Measurements from ENCODE around the gene ARL13A. TPM values are rescaled to one million over a fixed set of nuclear protein-coding genes. Genes with fewer than 3 reads are reported as not detected.

The ARL13A gene
- total RNA-seq (2022; extraction: Qiagen RNA extraction; ENCODE audit: low read depth) = 0.09 TPM in 2 of 5 replicates, not detected in the others

GRCh38 chrX:100969408-100969807, at the start of gene ARL13A:
ARL13A (plus strand) TSS chrX:100969708; CDS start chrX:100973690, 3,982 bp downstream.

DNA sequence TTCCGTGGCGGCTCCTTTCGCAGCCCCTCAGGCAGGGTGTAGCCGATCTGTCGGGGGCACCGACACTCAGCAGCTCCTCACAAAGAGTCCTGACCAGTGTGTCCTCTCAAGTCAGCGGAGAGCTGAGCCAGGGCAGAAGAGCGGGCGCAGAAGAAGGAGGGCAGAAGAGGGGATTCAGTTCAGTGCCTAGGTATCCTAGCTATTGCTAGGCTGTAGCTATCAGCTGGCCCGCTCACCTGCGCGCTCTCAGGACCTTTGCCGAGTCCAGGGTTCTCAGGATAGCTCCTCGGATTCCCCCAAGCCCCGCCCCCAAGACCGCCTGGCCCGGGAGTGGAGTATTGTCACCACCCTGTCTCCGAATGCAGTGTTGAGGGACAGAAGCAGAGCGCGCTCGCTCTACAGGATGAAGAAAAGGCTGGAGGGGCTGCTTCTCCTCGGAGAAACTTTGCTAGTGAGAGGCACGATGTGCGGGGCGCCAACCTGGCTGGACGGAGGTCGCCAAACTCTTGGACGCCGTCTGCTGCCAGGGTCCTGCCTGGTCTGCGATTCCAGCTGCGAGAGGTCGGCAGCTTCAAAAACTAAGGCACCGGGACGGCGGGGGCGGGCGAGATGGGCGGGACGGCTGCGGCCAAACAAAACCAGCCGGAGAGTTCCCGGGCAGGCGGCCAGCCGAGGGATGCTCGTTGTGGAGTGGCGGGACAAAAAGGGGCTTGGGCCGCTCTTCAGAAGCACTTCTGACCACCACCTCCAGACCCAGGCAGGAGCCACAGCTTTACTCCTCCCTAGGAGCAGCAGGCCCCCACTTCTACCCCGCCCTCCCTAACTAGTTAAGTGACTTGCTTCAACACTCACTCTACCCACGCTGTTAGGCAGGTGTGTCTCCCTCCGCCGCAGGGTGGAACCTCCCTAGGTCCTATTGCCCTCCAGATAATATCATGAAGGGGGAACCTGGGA, 40.6 kb upstream of the ARL13A start, which contains the start of gene XKRX:
XKRX (minus strand) TSS at position 258 of the 954 bp plus-strand sequence. CDS start 613 bp downstream, outside the sequence.

Other genes starting within 250 kb of the ARL13A start
- gene SYTL4, start 237.6 kb upstream of the ARL13A start, total RNA-seq (2022; extraction: Qiagen RNA extraction; ENCODE audit: low read depth) = 1.5 to 4.1 TPM (median 2.1 TPM) in 5 replicates
- 32.2 to 35.5 TPM (median 33.7 TPM) in 5 replicates for gene CSTF2, start 149.3 kb upstream of the ARL13A start, total RNA-seq (2022; extraction: Qiagen RNA extraction; ENCODE audit: low read depth)
- gene NOX1, start 95.3 kb upstream of the ARL13A start, total RNA-seq (2022; extraction: Qiagen RNA extraction; ENCODE audit: low read depth) = 0.03 to 0.17 TPM in 2 of 5 replicates, not detected in the others
- gene XKRX, start 40.8 kb upstream of the ARL13A start, total RNA-seq (2022; extraction: Qiagen RNA extraction; ENCODE audit: low read depth) = 0.16 to 0.30 TPM (median 0.26 TPM) in 5 replicates
- gene TRMT2B, start 82.4 kb downstream of the ARL13A start, total RNA-seq (2022; extraction: Qiagen RNA extraction; ENCODE audit: low read depth) = 13.3 to 16.4 TPM (median 14.4 TPM) in 5 replicates
- gene TMEM35A, start 109.2 kb downstream of the ARL13A start, total RNA-seq (2022; extraction: Qiagen RNA extraction; ENCODE audit: low read depth) = not detected in 5 replicates
- gene CENPI, start 128.5 kb downstream of the ARL13A start, total RNA-seq (2022; extraction: Qiagen RNA extraction; ENCODE audit: low read depth) = 10.3 to 13.5 TPM (median 12.1 TPM) in 5 replicates

All from A549 treated with CpdA at 1 μM for 4 hours (cell line).